Lung (tissue), 13 donors: ENCODE data around the gene MTUS2. TPM values are rescaled to one million over a fixed set of nuclear protein-coding genes. Genes with fewer than 3 reads are reported as not detected.

Source experiments
- ATAC-seq: fragments of 200-7000 bp; cut with Tn5 transposase; one replicate; pipeline ENCODE4 v1.9.1; 2020; ENCODE audit warnings: moderate number of reproducible peaks; ENCODE audit not compliant: insufficient read depth, low FRiP score
- DNase-seq, 3 donors: peaks; one replicate each; pipeline ENCODE4 v3.0.0-alpha.2; 2013 to 2017
- H3K27ac ChIP-seq, 2 donors: one replicate each; pipeline ENCODE4 v1.5.1; 2013; ENCODE audit warnings: mild to moderate bottlenecking in 2 of 2, moderate library complexity in 2 of 2, control low read depth in 1 of 2, inconsistent platforms in 1 of 2, low read depth in 1 of 2, low read length in 1 of 2
- H3K27me3 ChIP-seq, 3 donors: one replicate each; pipeline ENCODE4 v1.5.1; 2013; ENCODE audit warnings: low read length in 2 of 3; ENCODE audit not compliant: control insufficient read depth in 3 of 3, insufficient read depth in 3 of 3
- H3K36me3 ChIP-seq, 4 donors: one replicate each; pipeline ENCODE4 v1.5.1; 2013; ENCODE audit warnings: low read length in 4 of 4, mild to moderate bottlenecking in 1 of 4, moderate library complexity in 1 of 4; ENCODE audit not compliant: control insufficient read depth in 4 of 4, insufficient read depth in 4 of 4
- H3K4me1 ChIP-seq, 5 donors: one replicate each; pipeline ENCODE4 v1.5.1; 2013; ENCODE audit warnings: low read length in 5 of 5, mild to moderate bottlenecking in 2 of 5, moderate library complexity in 1 of 5; ENCODE audit not compliant: control insufficient read depth in 5 of 5, insufficient read depth in 5 of 5
- H3K4me3 ChIP-seq: one replicate; pipeline ENCODE4 v1.5.1; 2013; ENCODE audit warnings: mild to moderate bottlenecking, control low read depth, moderate library complexity
- H3K9ac ChIP-seq, 2 donors: one replicate each; pipeline ENCODE4 v1.5.1; 2013; ENCODE audit warnings: low read length in 2 of 2, control low read depth in 1 of 2; ENCODE audit not compliant: insufficient read depth in 1 of 2
- H3K9me3 ChIP-seq, 4 donors: one replicate each; pipeline ENCODE4 v1.5.1; 2013; ENCODE audit warnings: low read length in 3 of 4, mild to moderate bottlenecking in 1 of 4, moderate library complexity in 1 of 4; ENCODE audit not compliant: control insufficient read depth in 4 of 4, insufficient read depth in 3 of 4
- CTCF ChIP-seq: IDR thresholded peaks from 2 replicates; pipeline ENCODE4 v1.5.1; 2012; ENCODE audit warnings: mild to moderate bottlenecking; ENCODE audit errors: control extremely low read depth, extremely low read depth
- WGBS, 2 donors: extraction: QIAGEN DNeasy Blood & Tissue Kit; methylation state at CpG; one replicate each; pipeline ENCODE4 v1.1.7; 2013; 5-methylcytosine and 5-hydroxymethylcytosine counted together
- polyA plus RNA-seq, 2 donors: library from polyadenylated mRNA; stranded (reverse); fragments of 200-250 nt; gene quantifications; one replicate each; pipeline ENCODE4 v1.2.1, GENCODE V29; 2013
- small RNA-seq: library from RNA; depleted of rRNA; stranded (forward); fragments of <200 nt; gene quantifications from one replicate; pipeline ENCODE3, GENCODE V24; 2014; ENCODE audit warnings: low replicate concordance
- total RNA-seq, 2 donors: library from RNA; depleted of rRNA in 1 of 2; stranded (reverse); fragments of >200 nt in 1 of 2; gene quantifications; one replicate each; pipeline ENCODE4 v1.2.1, GENCODE V29; 2014 to 2021
- donor health status: control.
- donor health status: control.
- donor health status: Bipolar disorder and iron deficiency.
- donor health status: healthy.
- donor health status: DM: yes; HTN: yes; CAD: no.

Gene MTUS2
- total and polyA plus RNA-seq, 4 donors = 0.03 to 0.54 (median 0.08) TPM

GRCh38 chr13:29550430-29550988 is 730.4 kb downstream of the MTUS2 start:
- WGBS, 2 donors = 94 to 95% methylated on average over 5 of the region's 5 CpGs
- ATAC-seq (no peak), DNase-seq (no peak)
- Histone ChIP-seq H3K4me3 (no peak overlapping the region), H3K4me1 (peaks cover 0 to 10% (median 1%) of the 10 kb centered on the region in 5 donors), H3K9ac (no peak overlapping the region), H3K36me3 (peaks cover 0 to 14% (median 5%) of the 10 kb centered on the region in 4 donors), H3K9me3 (peaks cover 0 to 2% (median 0%) of the 10 kb centered on the region in 4 donors), H3K27ac (no peak overlapping the region), H3K27me3 (no peaks in the 10 kb centered on the region)
- TF ChIP-seq CTCF = no peak

DNA sequence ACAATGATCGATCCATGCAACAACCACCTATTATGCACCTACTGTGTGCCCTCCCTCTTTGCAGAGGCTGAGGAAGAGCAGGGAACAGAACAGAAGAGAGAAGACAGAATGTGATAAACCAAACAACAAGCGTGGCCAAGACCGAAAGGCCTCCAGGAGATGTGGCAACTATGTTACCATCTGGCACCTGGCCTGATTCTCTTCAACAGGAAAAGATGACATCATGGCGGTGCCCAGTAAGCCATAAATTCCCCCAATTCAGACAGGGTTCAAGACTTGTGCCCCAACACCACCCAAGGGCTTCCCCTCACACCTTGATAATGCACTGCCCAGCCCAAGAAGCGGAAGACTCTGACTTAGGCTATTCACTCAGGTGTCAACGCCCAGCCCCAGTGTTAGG is 731.1 kb downstream of the MTUS2 start:
- TF ChIP-seq CTCF = no peak
- H3K4me1 ChIP-seq = peaks cover 0 to 10% (median 1%) of the 10 kb centered on the region in 5 donors
- peaks cover 0 to 2% (median 0%) of the 10 kb centered on the region in 4 donors for H3K9me3 ChIP-seq
- no peak overlapping the region for H3K9ac ChIP-seq
- H3K27me3 ChIP-seq = no peaks in the 10 kb centered on the region
- WGBS, 2 donors = 82 to 91% methylated on average over 6 of the region's 6 CpGs
- no peak overlapping the region for H3K4me3 ChIP-seq
- DNase-seq (no peak), ATAC-seq (no peak)
- H3K27ac ChIP-seq = no peak overlapping the region
- peaks cover 0 to 12% (median 5%) of the 10 kb centered on the region in 4 donors for H3K36me3 ChIP-seq

Small RNA genes lying within 50 kb of the gene (small RNA-seq; reads per million reads assigned to genes)
- not detected for gene AL359741.1

Other genes starting within 250 kb of the MTUS2 start
- gene POMP, start 161.2 kb upstream of the MTUS2 start, total RNA-seq = 10 to 100 TPM; 33.6 to 63.7 TPM
- 10 to 100 TPM; 82.0 to 89.9 TPM for gene POMP, start 161.2 kb upstream of the MTUS2 start, polyA plus RNA-seq
- gene SLC46A3, start 101.4 kb upstream of the MTUS2 start, total RNA-seq = 10 to 100 TPM in 1 of 2 donors, 1 to 10 TPM in 1; 7.5 to 10.9 TPM
- 10 to 100 TPM in 1 of 2 donors, 1 to 10 TPM in 1; 6.9 to 10.3 TPM for gene SLC46A3, start 101.4 kb upstream of the MTUS2 start, polyA plus RNA-seq